HG02798 (cell line): Measurements from ENCODE around the gene ZNF207.
"Not testable (repeated sequence)": the region's sequence is repeated elsewhere in the genome, so short reads cannot be mapped to it uniquely, and the experiment has no call there.

Experiments used
- ATAC-seq: cut with Tn5 transposase; IDR thresholded peaks from one replicate; pipeline ENCODE4 v1.9.1; 2021; ENCODE audit warnings: mild to moderate bottlenecking; ENCODE audit not compliant: unreplicated experiment, poor library complexity

Gene ZNF207

GRCh38 chr17:32333187-32333586, 16.8 kb upstream of the ZNF207 start:
- ATAC-seq = no peak

DNA sequence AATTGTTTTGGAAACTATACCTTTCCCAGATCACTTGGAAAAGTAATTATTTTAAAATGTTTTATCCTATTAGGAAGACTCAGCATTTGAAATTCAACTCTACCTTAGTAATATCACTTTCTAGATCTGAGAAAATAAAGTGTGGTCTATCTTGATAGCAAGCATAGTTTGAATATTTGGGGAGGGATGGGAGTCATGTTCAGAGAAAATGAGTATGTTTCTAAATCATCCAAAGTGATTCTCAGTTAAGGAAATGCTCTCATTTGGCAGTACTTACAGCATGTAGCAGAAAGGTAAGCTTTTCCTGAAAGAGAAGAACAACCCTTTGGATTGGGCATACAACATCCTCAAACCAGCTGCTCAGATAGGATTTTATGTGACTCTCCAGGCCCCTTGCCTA, 14.9 kb upstream of the ZNF207 start:
- ATAC-seq = no peak

DNA sequence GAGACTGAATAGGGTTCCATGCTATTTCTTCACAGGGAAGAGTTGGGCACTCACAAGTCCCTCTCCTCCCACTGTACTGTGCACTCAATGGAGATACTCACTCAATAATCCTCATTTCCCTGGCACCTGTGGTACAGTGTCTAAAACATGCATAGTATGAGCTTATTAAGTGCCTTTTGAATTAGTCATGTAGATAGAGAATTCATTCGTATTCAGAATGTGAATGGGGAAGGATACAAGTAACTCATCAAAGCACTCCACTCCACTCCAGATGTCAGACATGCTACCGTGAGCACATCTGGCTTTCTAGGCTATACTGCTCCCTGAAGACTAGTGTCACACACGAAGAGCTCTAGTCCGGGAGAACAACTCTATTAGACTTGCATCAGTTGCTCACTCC, 14.3 kb upstream of the ZNF207 start:
- no peak for ATAC-seq

DNA sequence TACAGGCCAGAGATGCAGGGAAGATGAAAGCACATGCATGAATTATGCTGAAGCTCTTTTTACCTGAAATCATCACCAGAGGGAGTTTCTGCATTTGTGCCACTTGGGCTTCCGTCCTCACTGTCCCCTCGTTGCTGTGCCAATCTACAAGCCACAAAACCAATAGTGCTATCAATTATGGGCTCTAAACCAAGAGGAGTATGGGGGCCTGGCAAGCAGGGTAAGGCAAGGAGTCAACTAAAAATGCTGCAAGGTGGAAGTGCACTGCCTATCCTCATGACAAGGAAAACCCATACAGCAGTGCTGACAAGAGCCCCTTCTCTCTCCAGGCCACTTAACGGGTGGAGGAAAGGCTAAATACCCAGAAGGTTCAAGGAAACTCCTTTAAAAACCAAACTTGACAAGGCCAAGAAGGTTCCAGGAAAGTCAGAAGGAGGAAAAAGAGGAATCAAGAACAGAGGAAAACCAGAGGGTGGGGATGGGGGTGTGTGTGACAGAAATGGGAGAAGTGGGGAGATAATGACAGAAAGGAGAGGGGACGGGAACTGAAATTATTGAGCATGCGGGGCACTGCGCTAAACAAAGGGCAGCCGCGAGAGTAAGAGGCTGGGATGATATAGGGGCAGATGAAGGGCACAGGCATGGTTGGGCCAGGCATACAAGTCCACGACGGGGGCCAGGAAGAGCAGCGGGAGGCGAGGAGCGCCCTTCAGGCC, 8.7 kb upstream of the ZNF207 start:
- ATAC-seq = no peak

- peak; percentile 89 for ATAC-seq
These were observed 7.9 kb upstream of the ZNF207 start, which contains the start of gene C17orf75 for GRCh38 chr17:32341857-32342602. Gene C17orf75 (minus strand): TSS chr17:32342173. CDS start chr17:32342139, 34 bp downstream.

DNA sequence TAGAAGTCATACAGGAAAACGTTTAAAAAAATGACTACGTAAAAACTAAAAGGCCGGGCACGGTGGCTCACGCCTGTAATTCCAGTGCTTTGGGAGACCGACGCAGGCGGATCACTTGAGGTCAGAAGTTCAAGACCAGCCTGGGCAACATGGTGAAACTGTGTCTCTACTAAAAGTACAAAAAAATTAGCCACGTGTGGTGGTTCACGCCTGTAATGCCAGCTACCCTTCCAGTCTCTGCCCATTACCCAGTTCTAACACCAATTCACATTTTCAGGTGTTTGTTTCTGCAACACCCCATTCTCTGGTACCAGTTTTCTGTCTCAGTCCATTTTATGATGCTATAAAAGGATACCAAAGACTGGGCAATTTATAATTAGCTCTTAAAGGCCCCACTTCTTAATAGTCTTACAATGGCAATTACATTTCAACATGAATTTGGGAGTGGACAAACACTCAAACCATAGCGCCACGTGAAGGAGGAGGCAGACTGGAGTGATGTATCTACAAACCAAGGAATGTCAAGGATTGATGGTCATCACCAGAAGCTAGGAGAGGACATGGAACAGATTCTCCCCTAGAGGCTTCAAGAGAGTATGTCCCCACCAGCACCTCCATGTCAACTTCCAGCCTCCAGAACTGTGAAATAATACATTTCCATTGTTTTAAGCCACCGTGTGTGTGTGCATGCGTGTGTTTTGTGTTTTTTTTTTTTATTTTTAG, 7.2 kb upstream of the ZNF207 start:
- ATAC-seq = no peak

DNA sequence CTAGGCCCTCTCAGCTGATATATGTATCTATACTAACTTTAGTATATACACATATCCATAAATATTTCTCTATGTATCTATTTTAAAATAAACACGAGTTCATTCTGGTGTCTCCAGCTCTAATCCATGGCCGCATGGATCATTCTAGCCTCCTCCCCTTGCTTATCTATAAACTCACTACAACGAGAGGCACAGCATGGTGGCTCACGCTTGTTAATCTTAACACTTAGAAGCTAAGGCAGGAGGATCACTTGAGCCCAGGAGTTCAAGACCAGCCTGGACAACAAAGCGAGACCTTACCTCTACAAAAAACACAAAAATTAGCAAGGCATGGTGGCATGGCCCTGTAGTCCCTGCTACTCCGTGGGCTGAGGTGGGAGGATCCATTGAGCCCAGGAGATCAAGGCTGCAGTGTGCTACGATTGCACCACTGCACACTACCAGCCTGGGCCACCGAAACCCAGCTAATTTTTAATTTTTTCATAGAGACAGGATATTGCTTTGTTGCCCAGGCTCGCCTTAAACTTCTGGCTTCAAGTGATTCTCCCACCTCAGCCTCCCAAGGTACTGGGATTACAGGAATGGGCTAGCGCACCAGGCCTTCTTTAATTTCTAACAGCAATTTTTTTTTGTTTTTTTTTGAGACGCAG, 3.9 kb upstream of the ZNF207 start:
- no peak for ATAC-seq

- no peak for ATAC-seq
These were observed 1.5 kb upstream of the ZNF207 start for GRCh38 chr17:32348483-32348800.

DNA sequence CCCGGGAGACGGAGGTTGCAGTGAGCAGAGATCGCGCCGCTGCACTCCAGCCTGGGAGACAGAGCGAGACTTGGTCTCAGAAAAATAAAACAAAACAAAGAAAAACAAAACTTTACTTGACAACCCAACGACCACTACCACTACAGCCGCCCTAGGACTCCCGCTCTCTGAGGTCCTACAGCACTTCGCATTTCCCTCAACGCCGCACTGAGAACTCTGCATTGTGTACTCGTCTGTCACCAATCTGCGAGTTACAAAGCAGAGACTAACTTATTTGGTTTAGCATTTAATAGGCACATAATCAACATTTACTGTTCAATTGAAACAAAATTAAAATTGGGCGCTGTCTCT, 479 bp upstream of the ZNF207 start:
- ATAC-seq = peak; percentile 21

DNA sequence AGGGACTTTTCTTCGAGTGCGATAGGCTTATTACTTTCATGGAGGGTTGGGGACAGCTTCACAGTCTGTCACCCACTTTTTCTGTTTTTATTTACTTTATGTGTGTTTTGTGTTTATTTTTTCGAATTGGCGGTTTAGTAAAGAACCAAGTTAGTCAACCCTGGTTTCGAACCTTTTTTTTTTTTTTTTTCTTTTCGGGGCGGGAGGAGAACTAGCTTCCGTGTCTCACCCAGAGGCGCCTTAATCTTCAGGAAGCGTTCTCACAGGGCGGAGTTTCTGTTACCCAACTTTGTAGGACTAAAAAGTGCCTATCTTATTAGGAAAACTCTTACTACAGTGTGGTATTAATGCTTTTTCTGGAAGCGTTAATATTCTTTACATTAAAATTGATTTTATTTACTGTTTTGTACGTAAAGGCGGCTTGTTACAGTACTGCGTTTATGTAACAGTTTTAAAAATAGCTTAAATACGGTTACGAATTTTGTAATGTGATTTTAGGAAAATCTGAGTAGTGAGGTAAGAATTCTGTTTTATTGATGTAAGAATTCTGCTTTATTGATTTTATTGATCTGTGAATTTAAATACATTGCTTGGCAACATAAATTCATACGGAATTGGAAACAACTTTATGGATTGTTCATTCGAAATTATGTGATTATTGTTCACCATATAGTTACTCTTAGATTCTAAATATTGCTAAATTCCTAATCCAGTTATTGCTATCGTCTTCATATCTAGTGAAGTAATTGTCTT, 885 bp downstream of the ZNF207 start:
- peak; percentile 21 for ATAC-seq

GRCh38 chr17:32352734-32353133, 2.8 kb downstream of the ZNF207 start:
- ATAC-seq = not testable (repeated sequence)

- no peak for ATAC-seq
These were observed 5.9 kb downstream of the ZNF207 start for GRCh38 chr17:32355649-32356377.

- ATAC-seq = no peak
These were observed 6.4 kb downstream of the ZNF207 start for GRCh38 chr17:32356378-32356743.

DNA sequence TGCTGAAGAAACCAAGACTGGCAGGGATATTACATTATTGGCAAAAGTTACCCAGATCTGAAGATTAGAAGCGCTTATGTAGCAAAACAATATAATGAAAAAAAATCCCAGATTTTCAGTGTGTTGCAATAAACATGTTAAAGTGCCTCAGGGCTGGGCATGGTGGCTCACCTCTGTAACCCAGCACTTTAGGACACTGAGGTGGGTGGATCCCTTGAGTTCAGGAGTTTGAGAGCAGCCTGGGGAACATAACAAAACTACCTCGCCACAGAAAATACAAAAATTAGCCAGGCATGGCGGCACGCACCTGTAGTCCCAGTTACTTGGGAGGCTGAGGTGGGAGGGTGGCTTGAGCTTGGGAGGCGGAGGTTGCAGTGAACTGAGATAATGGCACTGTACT, 6.8 kb downstream of the ZNF207 start:
- ATAC-seq = no peak

DNA sequence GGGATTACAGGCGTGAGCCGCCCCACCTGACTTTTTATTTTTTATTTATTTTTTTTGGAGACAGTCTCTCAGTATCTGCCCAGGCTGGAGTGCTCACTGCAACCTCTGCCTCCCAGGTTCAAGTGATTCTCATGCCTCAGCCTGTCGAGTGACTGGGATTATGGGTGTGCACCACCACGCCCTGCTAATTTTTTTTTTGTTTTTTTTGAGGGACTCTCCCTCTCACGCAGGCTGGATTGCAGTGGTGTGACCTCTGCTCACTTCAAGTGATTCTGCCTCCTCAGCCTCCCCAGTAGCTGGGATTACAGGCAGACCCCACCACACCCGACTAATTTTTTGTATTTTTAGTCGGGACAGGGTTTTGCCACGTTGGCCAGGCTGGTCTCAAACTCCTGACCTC, 7.7 kb downstream of the ZNF207 start:
- no peak for ATAC-seq

GRCh38 chr17:32361270-32361669, 11.3 kb downstream of the ZNF207 start:
- ATAC-seq = no peak

DNA sequence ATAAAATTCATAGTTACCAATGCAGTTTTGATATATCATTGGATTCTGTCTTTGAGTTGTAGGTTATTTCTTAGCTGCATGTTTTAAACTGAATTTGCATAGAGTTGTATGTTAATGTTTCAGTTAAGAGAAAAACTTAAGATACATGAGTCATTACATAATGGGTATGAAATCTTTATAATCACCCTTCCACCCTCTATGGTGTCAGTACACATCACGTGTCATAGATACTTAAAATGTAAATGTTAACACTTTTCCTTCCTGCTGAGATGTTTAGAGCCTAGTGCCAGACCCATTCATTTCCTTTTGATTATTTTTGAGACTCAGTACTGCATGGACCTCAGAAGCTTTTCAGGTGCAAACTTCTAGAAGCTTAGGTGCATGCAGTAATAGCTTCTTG, 20.5 kb downstream of the ZNF207 start:
- ATAC-seq = no peak

- ATAC-seq = no peak
These were observed 32.7 kb downstream of the ZNF207 start for GRCh38 chr17:32382526-32383223.

DNA sequence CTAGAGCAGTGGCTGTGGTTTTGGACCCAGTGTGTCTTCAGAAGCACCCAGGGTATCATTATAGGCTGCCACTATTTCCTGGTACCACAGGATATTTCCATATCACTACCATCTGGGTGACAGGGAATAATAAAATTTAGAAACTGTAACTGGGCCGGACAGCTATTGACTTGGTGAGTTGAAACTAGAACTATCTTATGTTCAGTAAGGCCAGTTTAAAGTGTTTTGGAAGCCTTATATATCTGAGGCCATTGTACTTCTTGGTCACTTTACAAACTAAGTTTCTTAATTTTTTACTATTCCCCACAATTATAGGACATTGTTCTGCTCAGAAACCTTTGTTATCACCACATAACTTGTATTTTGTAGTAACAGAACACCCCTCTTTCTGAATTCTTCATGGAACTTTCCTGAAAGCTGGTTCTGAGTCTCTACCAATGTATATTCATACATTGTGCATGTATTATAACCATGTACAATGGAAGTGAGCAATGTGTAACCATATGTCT, 34.0 kb downstream of the ZNF207 start:
- no peak for ATAC-seq
